ENCODE data around the gene FAM107B.

The FAM107B gene

DNA sequence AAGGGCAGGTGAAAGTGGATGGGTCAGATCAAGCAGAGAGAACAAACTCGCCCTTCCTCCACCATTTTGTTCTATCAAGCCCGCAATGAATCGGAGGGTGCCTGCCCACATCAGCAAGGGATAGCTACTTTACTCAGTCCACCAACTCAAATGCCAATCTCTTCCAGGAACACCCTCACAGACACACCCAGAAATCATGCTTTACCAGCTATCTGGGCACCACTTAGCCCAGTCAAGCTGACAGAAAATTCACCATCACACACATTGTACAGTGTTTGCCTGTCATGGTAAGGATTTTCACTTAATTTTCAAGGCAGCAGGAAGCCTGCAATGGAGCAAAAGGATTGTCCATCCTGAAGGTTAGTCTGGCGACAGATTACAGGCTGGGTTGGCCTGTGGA lies 75.2 kb downstream of the FAM107B start:
- TF ChIP-seq, protein P1, sequence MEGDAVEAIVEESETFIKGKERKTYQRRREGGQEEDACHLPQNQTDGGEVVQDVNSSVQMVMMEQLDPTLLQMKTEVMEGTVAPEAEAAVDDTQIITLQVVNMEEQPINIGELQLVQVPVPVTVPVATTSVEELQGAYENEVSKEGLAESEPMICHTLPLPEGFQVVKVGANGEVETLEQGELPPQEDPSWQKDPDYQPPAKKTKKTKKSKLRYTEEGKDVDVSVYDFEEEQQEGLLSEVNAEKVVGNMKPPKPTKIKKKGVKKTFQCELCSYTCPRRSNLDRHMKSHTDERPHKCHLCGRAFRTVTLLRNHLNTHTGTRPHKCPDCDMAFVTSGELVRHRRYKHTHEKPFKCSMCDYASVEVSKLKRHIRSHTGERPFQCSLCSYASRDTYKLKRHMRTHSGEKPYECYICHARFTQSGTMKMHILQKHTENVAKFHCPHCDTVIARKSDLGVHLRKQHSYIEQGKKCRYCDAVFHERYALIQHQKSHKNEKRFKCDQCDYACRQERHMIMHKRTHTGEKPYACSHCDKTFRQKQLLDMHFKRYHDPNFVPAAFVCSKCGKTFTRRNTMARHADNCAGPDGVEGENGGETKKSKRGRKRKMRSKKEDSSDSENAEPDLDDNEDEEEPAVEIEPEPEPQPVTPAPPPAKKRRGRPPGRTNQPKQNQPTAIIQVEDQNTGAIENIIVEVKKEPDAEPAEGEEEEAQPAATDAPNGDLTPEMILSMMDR (IDR thresholded peaks at IDR 0.05): no peak
- H3K4me3 ChIP-seq (ENCODE audit: low read depth, low read length): no peak overlapping the region
- no peaks in the 10 kb centered on the region for H3K27me3 ChIP-seq (ENCODE audit: control insufficient read depth, insufficient read depth, low read length)
- no peaks in the 10 kb centered on the region for H3K9me3 ChIP-seq (ENCODE audit: control insufficient read depth, low read length)
- H3K9ac ChIP-seq: no peak overlapping the region
- H3K4me1 ChIP-seq: no peaks in the 10 kb centered on the region
- H3K79me2 ChIP-seq: no peaks in the 10 kb centered on the region
- H3K36me3 ChIP-seq (ENCODE audit: control insufficient read depth, insufficient read depth, low read length): no peaks in the 10 kb centered on the region
- H3K4me2 ChIP-seq (ENCODE audit: low read length): no peak overlapping the region
- H2AFZ ChIP-seq: no peak overlapping the region
- H3K27ac ChIP-seq: no peak overlapping the region

DNA sequence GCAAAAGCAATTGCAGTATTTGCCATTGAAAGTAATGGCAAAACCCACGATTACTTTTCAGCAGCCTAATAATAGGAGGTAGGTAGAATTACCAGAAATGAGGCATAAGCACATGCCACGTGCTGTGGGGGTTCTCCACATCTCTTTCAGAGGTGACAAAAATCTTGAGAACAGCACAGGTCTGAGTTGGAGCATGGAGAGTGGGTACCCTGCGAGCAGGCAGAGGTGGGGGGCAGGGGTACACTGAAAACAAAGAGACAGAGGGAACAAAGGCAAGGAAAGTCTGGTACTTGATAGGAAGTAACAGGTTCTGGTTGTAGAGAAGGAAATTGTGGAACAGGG lies 75.9 kb downstream of the FAM107B start:
- TF ChIP-seq, protein P1 (IDR thresholded peaks at IDR 0.05): no peak
- H3K4me2 ChIP-seq (ENCODE audit: low read length): no peak overlapping the region
- H3K9ac ChIP-seq: no peak overlapping the region
- no peak overlapping the region for H3K27ac ChIP-seq
- no peaks in the 10 kb centered on the region for H3K79me2 ChIP-seq
- no peaks in the 10 kb centered on the region for H3K36me3 ChIP-seq (ENCODE audit: control insufficient read depth, insufficient read depth, low read length)
- H2AFZ ChIP-seq: no peak overlapping the region
- H3K4me1 ChIP-seq: no peaks in the 10 kb centered on the region
- H3K4me3 ChIP-seq (ENCODE audit: low read depth, low read length): no peak overlapping the region
- H3K27me3 ChIP-seq (ENCODE audit: control insufficient read depth, insufficient read depth, low read length): no peaks in the 10 kb centered on the region
- no peaks in the 10 kb centered on the region for H3K9me3 ChIP-seq (ENCODE audit: control insufficient read depth, low read length)

DNA sequence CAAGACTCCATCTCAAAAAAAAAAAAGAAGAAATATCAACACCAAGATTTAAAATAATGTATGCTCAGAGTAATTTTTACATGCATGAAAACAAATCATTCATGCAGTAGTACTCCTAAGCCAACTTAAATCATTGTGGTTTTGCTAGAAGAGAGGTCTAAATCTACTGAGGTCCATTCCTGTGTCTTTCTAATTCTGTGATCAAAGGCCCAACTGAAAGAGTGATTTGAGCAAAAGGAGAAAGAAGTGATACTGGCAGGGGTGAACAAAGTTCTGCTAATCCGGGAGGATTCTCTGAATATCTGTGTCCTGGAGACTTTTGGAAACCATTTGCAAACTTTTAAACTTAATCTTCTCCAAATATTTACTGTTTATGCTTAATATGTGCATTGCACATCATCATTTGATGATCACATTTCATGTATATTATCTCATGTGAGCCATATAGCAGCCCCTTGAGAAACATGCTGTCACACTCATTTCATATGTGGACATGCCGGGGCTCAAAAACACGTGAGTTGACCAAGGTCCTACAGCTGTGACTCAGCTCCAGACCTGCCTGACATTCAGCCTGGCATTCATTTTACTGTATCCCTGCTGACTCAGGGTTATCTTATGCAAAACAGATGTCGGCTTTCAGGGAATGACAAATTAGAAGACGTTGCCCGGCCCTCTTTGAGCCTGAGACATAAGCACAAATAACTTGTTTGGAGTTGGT lies 76.4 kb downstream of the FAM107B start:
- H3K36me3 ChIP-seq (ENCODE audit: control insufficient read depth, insufficient read depth, low read length): no peaks in the 10 kb centered on the region
- no peak overlapping the region for H3K4me3 ChIP-seq (ENCODE audit: low read depth, low read length)
- no peaks in the 10 kb centered on the region for H3K9me3 ChIP-seq (ENCODE audit: control insufficient read depth, low read length)
- TF ChIP-seq, protein P1 (IDR thresholded peaks at IDR 0.05): no peak
- H3K4me1 ChIP-seq: no peaks in the 10 kb centered on the region
- H3K4me2 ChIP-seq (ENCODE audit: low read length): no peak overlapping the region
- H3K9ac ChIP-seq: no peak overlapping the region
- no peaks in the 10 kb centered on the region for H3K79me2 ChIP-seq
- no peaks in the 10 kb centered on the region for H3K27me3 ChIP-seq (ENCODE audit: control insufficient read depth, insufficient read depth, low read length)
- H3K27ac ChIP-seq: no peak overlapping the region
- H2AFZ ChIP-seq: no peak overlapping the region

GRCh38 chr10:14697281-14697680 lies 77.4 kb downstream of the FAM107B start:
- H3K4me2 ChIP-seq (ENCODE audit: low read length): no peak overlapping the region
- no peaks in the 10 kb centered on the region for H3K79me2 ChIP-seq
- no peak overlapping the region for H3K4me3 ChIP-seq (ENCODE audit: low read depth, low read length)
- no peak overlapping the region for H3K9ac ChIP-seq
- no peaks in the 10 kb centered on the region for H3K9me3 ChIP-seq (ENCODE audit: control insufficient read depth, low read length)
- H3K36me3 ChIP-seq (ENCODE audit: control insufficient read depth, insufficient read depth, low read length): no peaks in the 10 kb centered on the region
- H3K27ac ChIP-seq: no peak overlapping the region
- no peak overlapping the region for H2AFZ ChIP-seq
- H3K4me1 ChIP-seq: no peaks in the 10 kb centered on the region
- no peaks in the 10 kb centered on the region for H3K27me3 ChIP-seq (ENCODE audit: control insufficient read depth, insufficient read depth, low read length)
- TF ChIP-seq, protein P1 (IDR thresholded peaks at IDR 0.05): no peak

DNA sequence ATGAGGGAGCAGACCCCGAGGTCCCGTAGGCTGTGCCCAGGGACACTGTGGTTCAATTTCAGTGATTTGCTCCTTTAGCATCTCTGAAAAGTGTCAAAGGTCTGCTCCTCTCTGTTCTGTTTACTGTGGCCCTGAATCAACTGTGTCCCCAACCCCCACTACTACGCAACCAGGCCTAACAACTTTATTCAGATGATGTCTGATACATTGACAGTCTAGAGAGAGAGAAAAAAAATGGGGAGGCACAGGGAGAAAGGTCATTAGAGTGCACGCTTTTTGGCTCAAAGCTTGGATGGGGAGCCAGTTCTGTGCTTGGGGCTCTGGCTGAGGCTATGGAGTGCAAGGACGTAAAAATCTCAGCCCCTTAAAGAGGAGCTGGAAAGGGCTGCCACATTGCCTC lies 77.9 kb downstream of the FAM107B start:
- no peak overlapping the region for H3K9ac ChIP-seq
- H3K79me2 ChIP-seq: no peaks in the 10 kb centered on the region
- H3K4me2 ChIP-seq (ENCODE audit: low read length): no peak overlapping the region
- no peaks in the 10 kb centered on the region for H3K9me3 ChIP-seq (ENCODE audit: control insufficient read depth, low read length)
- TF ChIP-seq, protein P1 (IDR thresholded peaks at IDR 0.05): no peak
- no peak overlapping the region for H3K4me3 ChIP-seq (ENCODE audit: low read depth, low read length)
- no peak overlapping the region for H2AFZ ChIP-seq
- H3K27ac ChIP-seq: no peak overlapping the region
- H3K27me3 ChIP-seq (ENCODE audit: control insufficient read depth, insufficient read depth, low read length): no peaks in the 10 kb centered on the region
- H3K36me3 ChIP-seq (ENCODE audit: control insufficient read depth, insufficient read depth, low read length): no peaks in the 10 kb centered on the region
- H3K4me1 ChIP-seq: no peaks in the 10 kb centered on the region

All from parathyroid adenoma (tissue), 2 donors.